Neural progenitor cell (in vitro differentiated cells): Measurements from ENCODE around the gene TUBB2B.

Experiments used
- CTCF ChIP-seq: fragments of 200-600 bp; sonication (generic); IDR thresholded peaks from 2 replicates; pipeline ENCODE4 v1.5.1; 2017; ENCODE audit warnings: antibody characterized with exemption, mild to moderate bottlenecking
- EZH2 ChIP-seq: fragments of 200-600 bp; sonication (generic); IDR thresholded peaks from 2 replicates; pipeline ENCODE4 v1.6.1; 2017; ENCODE audit warnings: antibody characterized with exemption, mild to moderate bottlenecking, moderate library complexity

- TF ChIP-seq CTCF (no peak), EZH2 (no peak)
Measured at GRCh38 chr6:3209114-3210023, 18.1 kb downstream of the TUBB2B start.
